Keratinocyte (primary cell): ENCODE measurements around the gene CCDC12. TPM values are rescaled to one million over a fixed set of nuclear protein-coding genes. Genes with fewer than 3 reads are reported as not detected.

Experiments used
- DNase-seq: peaks from one replicate; pipeline ENCODE4 v3.0.0-alpha.2; 2011; ENCODE audit warnings: low read depth, missing footprints, low spot score
- FAIRE-seq: peaks from 2 replicates; lab custom pipeline; 2011; peaks lifted over from hg19 to GRCh38; lab: Jason Lieb, UNC
- H2AFZ ChIP-seq: 2 replicates; pipeline ENCODE4 v1.6.0; 2012; ENCODE audit warnings: low read length, control low read depth, inconsistent platforms; ENCODE audit not compliant: control insufficient read depth
- H3K27ac ChIP-seq: 2 replicates; pipeline ENCODE4 v1.5.1; 2011; ENCODE audit warnings: low read length; ENCODE audit not compliant: control insufficient read depth, insufficient read depth
- H3K27me3 ChIP-seq: 3 replicates; pipeline ENCODE4 v1.6.0; 2011; ENCODE audit warnings: low read length; ENCODE audit not compliant: control insufficient read depth, insufficient read depth; ENCODE audit errors: extremely low read depth
- H3K36me3 ChIP-seq, 2 experiments: 2 replicates in 1 of 2; 3 replicates in 1 of 2; pipeline ENCODE4 v1.5.1; 2011; ENCODE audit warnings: low read length in 2 of 2, mild to moderate bottlenecking in 1 of 2; ENCODE audit not compliant: control insufficient read depth in 2 of 2, insufficient read depth in 2 of 2; ENCODE audit errors: extremely low read depth in 1 of 2
- H3K4me1 ChIP-seq: 3 replicates; pipeline ENCODE4 v1.5.1; 2011; ENCODE audit warnings: low read length; ENCODE audit not compliant: control insufficient read depth, insufficient read depth; ENCODE audit errors: extremely low read depth
- H3K4me2 ChIP-seq: 3 replicates; pipeline ENCODE4 v1.6.0; 2011; ENCODE audit warnings: low read depth, low read length; ENCODE audit not compliant: control insufficient read depth, insufficient read depth; ENCODE audit errors: extremely low read depth
- H3K4me3 ChIP-seq, 3 experiments: fragments of 200-600 bp in 1 of 3; sonication (generic) in 1 of 3; 2 replicates in 2 of 3; 3 replicates in 1 of 3; pipeline ENCODE4 v1.5.1; 2011 to 2016; ENCODE audit warnings: low read length in 3 of 3, mild to moderate bottlenecking in 3 of 3, control low read depth in 2 of 3, inconsistent platforms in 1 of 3, low read depth in 1 of 3, mixed read lengths in 1 of 3, mixed run types in 1 of 3, moderate library complexity in 1 of 3; ENCODE audit not compliant: control insufficient read depth in 2 of 3, insufficient read depth in 2 of 3; ENCODE audit errors: extremely low read depth in 1 of 3
- H3K79me2 ChIP-seq: 2 replicates; pipeline ENCODE4 v1.6.0; 2012; ENCODE audit warnings: low read length; ENCODE audit not compliant: control insufficient read depth, insufficient read depth
- H3K9ac ChIP-seq: 3 replicates; pipeline ENCODE4 v1.6.0; 2011; ENCODE audit warnings: low read length; ENCODE audit not compliant: control insufficient read depth, insufficient read depth; ENCODE audit errors: extremely low read depth
- H3K9me1 ChIP-seq: 3 replicates; pipeline ENCODE4 v1.6.0; 2011; ENCODE audit warnings: low read length; ENCODE audit not compliant: control insufficient read depth, insufficient read depth; ENCODE audit errors: extremely low read depth
- H3K9me3 ChIP-seq: 2 replicates; pipeline ENCODE4 v1.5.1; 2012; ENCODE audit warnings: low read depth, low read length; ENCODE audit not compliant: control insufficient read depth
- H4K20me1 ChIP-seq: 3 replicates; pipeline ENCODE4 v1.6.0; 2011; ENCODE audit warnings: low read length; ENCODE audit not compliant: control insufficient read depth, insufficient read depth; ENCODE audit errors: extremely low read depth
- EZH2 ChIP-seq: IDR thresholded peaks from one replicate; pipeline ENCODE4 v1.6.1; 2012; ENCODE audit warnings: inconsistent platforms, mild to moderate bottlenecking, low read length, moderate library complexity
- dilution Hi-C: fragments of 300-500 bp; cut with MboI; formaldehyde crosslinking; loops from one replicate; pipeline ENCODE4 v1.7.0; 2020; ENCODE audit warnings: low sequenced_read_pairs; ENCODE audit not compliant: extremely low pct_ligation_motif_present
- polyA plus RNA-seq, 5 experiments: library from polyadenylated mRNA; depleted of rRNA in 3 of 5; stranded (reverse) in 3 of 5; stranded (forward) in 1 of 5; unstranded in 1 of 5; fragments of >200 nt; gene quantifications; 1 replicate in 1 of 5; 2 replicates in 3 of 5; 3 replicates in 1 of 5; pipeline versions ENCODE4 v1.2.1 to v1.2.3, GENCODE V29; 2011 to 2012; ENCODE audit warnings: missing spikeins in 2 of 5, low read depth in 1 of 5, low replicate concordance in 1 of 5
- TF ChIP-seq, protein P1 (sequence below), 3 experiments: IDR thresholded peaks in 1 of 3; conservative IDR thresholded peaks in 1 of 3; optimal IDR thresholded peaks in 1 of 3; 2 replicates in 2 of 3; 3 replicates in 1 of 3; pipeline versions ENCODE3 to v1.5.1; 2011; ENCODE audit warnings: low read length in 3 of 3, mild to moderate bottlenecking in 3 of 3, moderate library complexity in 2 of 3, control low read depth in 1 of 3, inconsistent platforms in 1 of 3; ENCODE audit not compliant: insufficient read depth in 2 of 3; ENCODE audit errors: extremely low read depth in 1 of 3

CCDC12 gene
- polyA plus RNA-seq, 1 donor (not counting 4 experiments of a cell fraction or from before 2014, with no cell fraction given): 27.5 TPM

DNA sequence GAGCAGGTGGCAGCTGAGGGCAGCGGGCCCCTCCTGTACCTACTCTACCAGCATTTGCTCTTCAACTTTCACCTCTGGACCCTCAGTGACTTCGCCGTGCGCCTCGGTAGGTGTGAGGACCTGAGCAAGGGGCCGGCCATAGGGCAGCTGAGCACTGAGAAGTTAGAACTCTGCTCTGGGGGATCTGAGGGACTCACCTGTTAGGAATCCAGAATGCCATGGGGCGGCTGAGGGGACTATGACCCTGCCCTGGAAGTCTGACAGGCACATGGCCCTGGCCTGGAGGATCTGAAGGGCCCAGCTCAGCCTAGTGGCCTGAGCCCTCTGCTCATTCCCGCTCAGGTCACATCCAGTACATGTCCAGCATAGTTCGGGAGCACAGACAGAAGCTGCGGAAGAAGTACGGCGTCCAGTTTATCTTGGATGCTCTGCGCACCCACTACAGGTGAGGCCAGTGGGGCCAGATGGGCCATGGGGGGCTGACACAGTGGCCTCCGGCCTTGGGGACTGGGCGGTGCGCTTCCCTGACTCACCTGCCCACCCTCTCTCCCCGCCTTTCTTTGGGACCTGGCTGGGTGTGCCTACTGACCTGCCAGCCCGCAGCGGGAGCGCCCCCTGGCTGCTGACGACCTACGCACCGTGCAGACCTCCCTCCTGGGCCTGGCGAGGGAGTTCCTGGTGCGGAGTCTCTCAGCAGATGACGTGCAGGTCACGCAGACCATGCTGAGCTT, 21.7 kb upstream of the CCDC12 start:
- H2AFZ ChIP-seq: no peak overlapping the region
- no peak for DNase-seq
- peaks cover 15% of the 10 kb centered on the region for H3K4me1 ChIP-seq
- H3K79me2 ChIP-seq: no peaks in the 10 kb centered on the region
- H3K27me3 ChIP-seq: no peaks in the 10 kb centered on the region
- H3K4me3 ChIP-seq: no peak overlapping the region
- dilution Hi-C loops: no loop called here
- H3K9me3 ChIP-seq: no peaks in the 10 kb centered on the region
- no peak overlapping the region for H3K27ac ChIP-seq
- no peak for TF ChIP-seq EZH2
- TF ChIP-seq, protein P1, sequence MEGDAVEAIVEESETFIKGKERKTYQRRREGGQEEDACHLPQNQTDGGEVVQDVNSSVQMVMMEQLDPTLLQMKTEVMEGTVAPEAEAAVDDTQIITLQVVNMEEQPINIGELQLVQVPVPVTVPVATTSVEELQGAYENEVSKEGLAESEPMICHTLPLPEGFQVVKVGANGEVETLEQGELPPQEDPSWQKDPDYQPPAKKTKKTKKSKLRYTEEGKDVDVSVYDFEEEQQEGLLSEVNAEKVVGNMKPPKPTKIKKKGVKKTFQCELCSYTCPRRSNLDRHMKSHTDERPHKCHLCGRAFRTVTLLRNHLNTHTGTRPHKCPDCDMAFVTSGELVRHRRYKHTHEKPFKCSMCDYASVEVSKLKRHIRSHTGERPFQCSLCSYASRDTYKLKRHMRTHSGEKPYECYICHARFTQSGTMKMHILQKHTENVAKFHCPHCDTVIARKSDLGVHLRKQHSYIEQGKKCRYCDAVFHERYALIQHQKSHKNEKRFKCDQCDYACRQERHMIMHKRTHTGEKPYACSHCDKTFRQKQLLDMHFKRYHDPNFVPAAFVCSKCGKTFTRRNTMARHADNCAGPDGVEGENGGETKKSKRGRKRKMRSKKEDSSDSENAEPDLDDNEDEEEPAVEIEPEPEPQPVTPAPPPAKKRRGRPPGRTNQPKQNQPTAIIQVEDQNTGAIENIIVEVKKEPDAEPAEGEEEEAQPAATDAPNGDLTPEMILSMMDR (optimal IDR thresholded peaks at IDR 0.05 in 1 of 3, IDR thresholded peaks at IDR 0.05 in 1 of 3, conservative IDR thresholded peaks at IDR 0.05 in 1 of 3; ENCODE audit: extremely low read depth in 1 of 3, insufficient read depth in 2 of 3, low read length in 3 of 3): peak in 2 of 3 experiments; percentile 75 to 86
- peaks cover 3% of the 10 kb centered on the region for H4K20me1 ChIP-seq
- no peaks in the 10 kb centered on the region for H3K9me1 ChIP-seq
- no peak for FAIRE-seq
- no peak overlapping the region for H3K4me2 ChIP-seq
- H3K36me3 ChIP-seq: peaks cover 43 to 58% of the 10 kb centered on the region in 2 experiments
- no peak overlapping the region for H3K9ac ChIP-seq

DNA sequence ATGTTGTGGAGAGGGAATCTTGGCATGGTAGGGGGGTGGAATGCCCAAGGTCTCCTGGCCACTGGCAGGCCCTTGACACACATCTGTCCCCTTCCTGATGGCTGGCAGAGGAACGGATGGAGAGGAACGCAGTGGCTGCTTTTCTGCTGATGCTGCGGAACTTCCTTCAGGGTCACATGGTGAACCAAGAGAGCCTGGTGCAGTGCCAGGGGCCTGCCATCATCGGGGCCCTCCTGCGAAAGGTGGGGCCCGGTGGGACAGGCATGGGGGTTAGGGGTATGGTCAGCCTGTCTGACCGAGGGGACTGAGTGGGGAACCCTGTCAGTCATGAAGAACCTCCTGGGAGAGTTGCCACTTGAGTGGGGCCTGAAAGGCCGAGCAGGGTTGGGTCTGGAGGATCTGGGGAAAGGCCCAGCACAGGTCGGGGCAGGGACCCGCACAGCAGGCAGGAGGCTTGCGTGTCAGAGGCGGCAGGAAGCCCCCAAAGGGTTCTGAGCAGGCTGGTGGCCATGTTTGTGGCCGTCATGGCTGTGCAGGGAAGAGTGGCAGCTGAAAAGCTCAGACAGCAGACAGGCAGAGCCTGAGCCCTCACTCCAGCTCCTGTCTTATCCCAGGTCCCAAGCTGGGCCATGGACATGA, 21.0 kb upstream of the CCDC12 start:
- H3K36me3 ChIP-seq: peaks cover 38 to 54% of the 10 kb centered on the region in 2 experiments
- H3K9me1 ChIP-seq: no peaks in the 10 kb centered on the region
- H3K4me3 ChIP-seq: no peak overlapping the region
- H2AFZ ChIP-seq: no peak overlapping the region
- no peak overlapping the region for H3K4me2 ChIP-seq
- no peaks in the 10 kb centered on the region for H3K9me3 ChIP-seq
- no peaks in the 10 kb centered on the region for H3K79me2 ChIP-seq
- H3K9ac ChIP-seq: no peak overlapping the region
- TF ChIP-seq, protein P1 (optimal IDR thresholded peaks at IDR 0.05 in 1 of 3, IDR thresholded peaks at IDR 0.05 in 1 of 3, conservative IDR thresholded peaks at IDR 0.05 in 1 of 3; ENCODE audit: extremely low read depth in 1 of 3, insufficient read depth in 2 of 3, low read length in 3 of 3): no peak
- TF ChIP-seq EZH2: no peak
- H3K4me1 ChIP-seq: peaks cover 15% of the 10 kb centered on the region
- DNase-seq: no peak
- FAIRE-seq: no peak
- H3K27me3 ChIP-seq: no peaks in the 10 kb centered on the region
- H4K20me1 ChIP-seq: peaks cover 3% of the 10 kb centered on the region
- dilution Hi-C loops: no loop called here
- H3K27ac ChIP-seq: no peak overlapping the region
